HG03159 (cell line): ENCODE measurements around the gene EDDM13.
"Not testable (repeated sequence)": the region's sequence is repeated elsewhere in the genome, so short reads cannot be mapped to it uniquely, and the experiment has no call there.

Experiments used
- ATAC-seq: cut with Tn5 transposase; IDR thresholded peaks from one replicate; pipeline ENCODE4 v1.9.1; 2021; ENCODE audit warnings: mild to moderate bottlenecking, moderate library complexity; ENCODE audit not compliant: unreplicated experiment

Gene EDDM13, protein sequence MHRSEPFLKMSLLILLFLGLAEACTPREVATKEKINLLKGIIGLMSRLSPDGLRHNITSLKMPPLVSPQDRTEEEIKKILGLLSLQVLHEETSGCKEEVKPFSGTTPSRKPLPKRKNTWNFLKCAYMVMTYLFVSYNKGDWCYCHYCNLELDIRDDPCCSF

DNA sequence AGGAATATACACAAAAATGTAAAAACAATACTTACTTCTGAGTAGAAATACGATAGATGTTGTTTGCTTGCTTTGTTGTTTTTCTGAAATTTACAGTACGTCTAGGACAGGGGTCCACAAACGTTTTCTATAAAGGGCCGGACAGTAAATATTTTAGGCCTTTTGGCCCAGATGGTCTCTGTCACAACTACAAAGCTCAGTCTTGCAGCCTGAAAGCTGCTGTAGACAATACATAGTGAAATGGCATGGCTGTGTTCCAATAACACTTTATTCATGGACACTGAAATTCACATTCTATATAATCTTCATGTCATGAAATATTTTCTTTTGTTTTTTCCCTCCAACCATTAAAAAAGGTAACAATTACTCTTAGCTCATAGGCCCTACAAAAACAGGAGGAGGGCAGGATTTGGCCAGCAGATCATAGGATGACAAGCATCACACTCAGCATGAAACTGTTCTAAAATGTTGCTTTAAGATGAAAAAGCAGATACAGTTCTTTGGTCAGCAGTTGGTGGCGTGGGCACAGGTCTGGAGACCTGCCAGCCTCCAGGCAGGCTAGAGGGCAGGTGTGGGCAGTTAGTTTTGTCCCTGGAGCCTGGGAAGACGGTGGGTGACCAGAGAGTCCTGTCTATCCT, at the start of gene EDDM13:
TSS of gene EDDM13 (plus strand) at position 588 of the 638 bp plus-strand sequence. CDS start 87 bp downstream, outside the sequence.
- ATAC-seq = no peak

DNA sequence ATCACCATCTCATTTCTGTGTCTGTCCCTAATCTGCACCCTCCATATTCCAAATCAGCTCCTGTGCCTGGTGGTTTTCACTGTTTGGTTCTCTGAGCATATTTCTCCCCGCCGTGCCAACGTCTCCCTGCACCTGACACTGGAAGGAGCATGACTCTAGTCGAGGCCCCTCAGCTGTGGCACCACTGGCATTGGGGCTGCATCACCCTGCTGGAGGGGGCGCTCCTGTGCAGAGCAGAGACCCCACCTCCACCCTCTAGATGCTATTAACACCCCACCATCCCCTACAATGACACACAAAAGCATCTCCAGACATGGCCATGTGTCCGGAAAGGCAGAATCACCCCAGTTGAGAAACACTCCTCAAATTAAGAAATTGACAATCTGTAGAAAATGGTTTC, 49.6 kb upstream of the EDDM13 start:
- ATAC-seq = no peak

DNA sequence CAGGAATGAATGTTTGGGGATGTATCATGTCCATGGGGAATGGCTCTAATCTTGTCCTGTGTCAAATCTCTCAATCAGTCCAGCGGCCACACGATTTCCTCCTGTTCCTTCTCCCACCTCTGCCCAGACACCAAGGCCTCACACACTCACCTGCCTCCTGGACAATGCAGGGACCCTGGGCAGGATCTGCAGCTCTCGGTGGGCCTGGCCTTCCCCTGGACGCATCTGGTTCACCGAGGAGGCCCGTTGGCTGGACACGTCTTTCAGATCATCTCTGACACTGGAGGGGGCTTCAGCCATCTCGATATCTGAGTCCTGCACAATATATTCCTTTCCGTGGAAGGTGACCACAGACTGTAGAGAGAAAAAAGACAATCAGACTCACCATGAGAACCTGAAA, 49.1 kb upstream of the EDDM13 start:
- ATAC-seq = no peak

DNA sequence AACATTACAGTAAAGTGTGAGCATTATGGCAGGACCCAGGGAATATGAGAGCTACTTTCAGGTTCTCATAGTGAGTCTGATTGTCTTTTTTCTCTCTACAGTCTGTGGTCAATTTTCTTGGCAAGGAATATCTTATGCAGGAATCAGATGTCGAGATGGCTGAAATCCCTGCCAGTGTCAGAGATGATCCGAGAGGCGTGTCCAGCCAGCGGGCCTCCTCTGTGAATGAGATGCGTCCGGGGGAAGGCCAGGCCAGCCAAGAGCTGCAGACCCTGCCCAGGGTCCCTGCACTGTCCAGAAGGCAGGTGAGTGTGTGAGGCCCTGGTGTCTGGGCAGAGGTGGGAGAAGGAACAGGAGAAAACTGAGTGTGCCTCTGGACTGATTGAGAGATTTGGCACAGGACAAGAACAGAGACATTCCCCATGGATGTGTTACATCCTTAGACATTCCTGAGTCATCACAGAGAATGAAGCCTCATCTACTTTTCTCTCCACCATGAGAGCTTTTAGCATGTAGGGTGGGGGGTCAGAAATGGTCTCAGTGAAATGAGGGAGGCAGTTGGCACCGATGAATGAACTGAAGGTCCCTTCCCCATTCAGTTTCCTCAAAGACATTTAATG, 27.3 kb upstream of the EDDM13 start:
- ATAC-seq = no peak

DNA sequence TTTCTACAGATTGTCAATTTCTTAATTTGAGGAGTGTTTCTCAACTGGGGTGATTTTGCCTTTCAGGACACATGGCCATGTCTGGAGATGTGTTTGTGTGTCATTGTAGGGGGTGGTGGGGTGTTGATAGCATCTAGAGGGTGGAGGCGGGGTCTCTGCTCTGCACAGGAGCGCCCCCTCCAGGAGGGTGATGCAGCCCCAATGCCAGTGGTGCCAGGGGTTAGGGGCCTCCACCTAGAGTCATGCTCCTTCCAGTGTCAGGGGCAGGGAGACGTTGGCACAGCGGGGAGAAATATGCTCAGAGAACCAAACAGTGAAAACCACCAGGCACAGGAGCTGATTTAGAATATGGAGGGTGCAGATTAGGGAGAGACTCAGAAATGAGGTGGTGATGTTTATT, 26.8 kb upstream of the EDDM13 start:
- ATAC-seq = not testable (repeated sequence)

DNA sequence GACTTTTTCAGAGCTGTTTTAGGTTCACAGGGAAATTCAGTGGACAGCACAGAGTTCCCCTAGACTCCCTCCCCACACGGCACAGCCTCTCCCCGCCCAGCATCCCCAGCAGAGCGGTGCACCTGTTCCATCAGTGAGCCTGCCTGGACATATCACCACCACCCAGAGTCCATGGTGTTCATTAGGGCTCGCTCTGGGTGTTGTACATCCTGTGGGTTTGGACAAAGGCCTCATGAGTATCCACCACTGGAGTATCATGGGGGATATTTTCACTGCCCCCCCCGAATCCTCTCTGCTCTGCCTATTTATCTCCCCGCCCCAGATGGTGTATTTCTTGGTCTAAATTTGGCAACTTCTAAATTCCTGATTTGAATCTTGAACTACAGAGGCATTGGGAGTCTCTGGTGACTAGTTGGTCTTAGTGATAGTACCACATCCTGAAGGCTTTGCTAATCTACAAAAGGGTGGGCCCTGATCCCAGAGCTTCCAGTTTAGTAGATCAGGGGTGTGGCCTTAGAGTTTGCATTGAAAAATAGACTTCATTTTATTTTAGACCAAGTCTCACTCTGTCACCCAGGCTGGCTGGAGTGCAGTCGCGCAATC, 23.7 kb upstream of the EDDM13 start:
- ATAC-seq = not testable (repeated sequence)

DNA sequence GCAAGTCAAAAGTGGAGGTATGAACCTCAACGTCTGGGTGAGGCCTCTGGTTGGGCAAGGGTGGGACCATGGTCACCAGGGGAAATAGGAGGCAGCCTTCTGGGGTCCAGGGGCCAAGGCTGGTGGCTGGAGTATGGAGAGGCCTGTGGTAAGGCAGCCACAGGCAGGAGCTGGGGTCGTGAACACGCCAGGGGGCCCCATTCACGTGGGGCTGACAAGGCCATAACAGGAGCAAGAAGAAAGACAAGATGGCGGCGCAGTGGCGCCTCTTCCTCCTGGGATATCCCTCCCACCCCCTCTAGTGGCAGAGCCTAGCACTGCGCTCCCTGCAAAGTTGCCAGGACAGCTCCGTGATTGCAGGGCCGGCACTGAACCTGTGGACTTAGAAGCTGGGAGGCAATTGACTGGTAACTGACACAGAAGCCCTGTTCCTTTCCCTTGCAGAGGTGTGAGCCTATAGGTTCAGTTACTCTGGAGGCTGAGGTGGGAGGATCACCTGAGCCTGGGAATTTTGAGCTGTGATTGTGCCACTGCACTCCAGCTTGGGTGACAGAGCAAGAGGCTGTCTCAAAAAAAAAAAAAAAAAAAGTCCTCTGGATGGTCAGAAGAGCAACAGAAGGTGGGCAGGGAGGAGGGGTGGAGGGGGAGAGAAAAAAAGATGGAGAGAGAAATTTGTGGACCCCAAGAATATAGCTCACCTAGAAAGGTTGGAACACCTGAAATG, 19.7 kb upstream of the EDDM13 start:
- ATAC-seq = no peak

DNA sequence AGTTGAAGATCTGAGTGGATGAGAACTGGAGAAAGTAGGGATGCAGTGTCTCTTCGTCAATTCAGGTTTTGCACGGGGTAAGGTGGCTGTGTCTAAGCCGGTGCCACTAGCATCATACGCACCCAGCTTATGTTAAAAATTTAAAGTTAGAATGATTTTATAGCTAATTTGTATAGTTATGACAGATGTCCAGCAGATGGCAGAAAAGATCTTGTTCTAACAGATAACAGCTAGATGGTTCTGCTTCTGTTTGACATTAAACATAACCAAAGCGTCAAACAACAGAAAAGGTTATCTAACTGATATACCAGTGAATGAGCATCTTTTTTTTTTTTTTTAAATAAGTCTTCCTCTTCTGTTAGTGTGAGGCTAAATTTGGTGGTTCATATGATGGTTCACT, 18.8 kb upstream of the EDDM13 start:
- no peak for ATAC-seq

DNA sequence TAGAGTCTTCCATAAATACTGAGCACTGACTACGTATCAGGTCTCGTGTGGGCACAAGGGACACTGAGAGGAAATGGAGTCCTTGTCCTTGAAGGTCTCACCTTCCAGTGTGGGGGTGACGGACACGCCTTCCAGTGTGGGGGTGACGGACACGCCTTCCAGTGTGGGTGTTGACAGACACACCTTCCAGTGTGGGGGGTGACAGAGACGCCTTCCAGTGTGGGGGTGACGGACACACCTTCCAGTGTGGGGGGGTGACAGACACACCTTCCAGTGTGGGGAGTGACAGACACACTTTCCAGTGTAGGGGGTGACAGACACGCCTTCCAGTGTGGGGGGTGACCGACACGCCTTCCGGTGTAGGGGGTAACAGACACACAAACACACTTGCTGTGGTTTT, 14.3 kb upstream of the EDDM13 start:
- ATAC-seq = no peak

DNA sequence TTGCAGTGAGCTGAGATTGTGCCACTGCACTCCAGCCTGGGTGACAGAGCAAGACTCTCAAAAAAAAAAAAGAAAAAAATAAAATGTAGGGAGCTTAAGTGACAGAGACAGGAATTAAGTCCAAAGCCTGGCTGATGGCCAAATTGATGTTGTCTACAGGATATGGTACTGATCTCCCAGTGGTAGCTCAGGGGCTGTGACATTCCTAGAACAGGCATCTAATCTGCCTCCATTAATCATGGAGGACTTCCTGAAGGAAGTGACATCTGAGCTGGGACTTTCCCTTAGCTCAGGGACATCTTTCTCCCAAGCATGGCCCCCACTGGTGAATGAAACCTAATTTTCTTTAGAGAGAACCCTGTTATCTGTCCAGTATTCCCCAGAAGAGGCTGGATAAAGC, 11.4 kb upstream of the EDDM13 start:
- no peak for ATAC-seq

DNA sequence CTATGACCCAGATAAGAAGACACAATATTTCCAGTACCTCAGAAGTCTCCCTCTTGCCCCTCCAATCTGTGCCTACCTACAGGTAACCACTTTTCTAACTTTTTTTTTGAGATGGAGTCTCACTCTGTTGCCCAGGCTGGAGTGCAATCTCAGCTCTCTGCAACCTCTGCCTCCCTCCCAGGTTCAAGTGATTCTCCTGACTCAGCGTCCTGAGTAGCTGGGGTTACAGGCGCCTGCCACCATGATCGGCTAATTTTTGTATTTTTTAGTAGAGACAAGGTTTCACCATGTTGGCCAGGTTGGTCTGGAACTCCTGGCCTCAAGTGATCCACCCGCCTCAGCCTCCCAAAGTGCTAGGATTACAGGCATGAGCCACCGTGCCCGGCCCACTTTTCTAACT, 10.6 kb upstream of the EDDM13 start:
- ATAC-seq = not testable (repeated sequence)

DNA sequence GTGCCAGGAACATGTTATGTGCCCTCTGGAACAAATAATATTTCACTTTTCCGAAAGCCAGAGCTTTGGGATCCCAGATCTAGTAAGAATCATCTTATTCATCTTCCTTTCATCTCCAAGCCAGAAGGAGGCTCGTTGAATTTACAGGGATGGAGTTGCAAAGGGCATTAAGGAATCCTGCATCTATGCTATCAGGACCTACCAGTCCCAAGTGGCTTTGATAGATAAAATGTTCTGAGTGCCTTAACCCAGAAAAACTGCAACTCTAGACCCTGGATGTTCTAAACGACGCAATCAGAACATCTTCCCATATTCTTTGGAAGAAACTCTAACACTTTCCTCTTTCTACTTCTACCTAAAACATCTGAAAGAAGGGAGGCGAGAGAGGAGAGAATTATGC, 9.2 kb upstream of the EDDM13 start:
- ATAC-seq = no peak

DNA sequence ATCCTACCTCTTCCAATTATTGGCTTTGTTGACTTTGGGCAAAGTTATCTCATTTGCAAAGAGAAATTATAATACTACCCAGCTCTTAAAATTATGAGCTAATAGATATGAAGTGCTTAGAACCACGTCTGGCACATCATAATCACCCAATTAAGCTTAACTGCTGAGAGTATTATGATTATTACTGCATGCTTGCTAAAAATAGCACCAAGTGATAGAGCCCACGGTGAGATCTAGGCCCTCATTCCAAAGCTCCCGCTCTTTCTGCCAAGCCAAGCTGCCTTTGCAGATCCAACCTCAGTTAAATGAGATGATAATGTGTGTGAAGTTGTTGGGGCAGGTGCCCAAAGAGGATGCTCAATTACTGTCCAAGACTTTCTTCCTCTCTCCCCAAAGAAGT, 6.5 kb upstream of the EDDM13 start:
- ATAC-seq = no peak

DNA sequence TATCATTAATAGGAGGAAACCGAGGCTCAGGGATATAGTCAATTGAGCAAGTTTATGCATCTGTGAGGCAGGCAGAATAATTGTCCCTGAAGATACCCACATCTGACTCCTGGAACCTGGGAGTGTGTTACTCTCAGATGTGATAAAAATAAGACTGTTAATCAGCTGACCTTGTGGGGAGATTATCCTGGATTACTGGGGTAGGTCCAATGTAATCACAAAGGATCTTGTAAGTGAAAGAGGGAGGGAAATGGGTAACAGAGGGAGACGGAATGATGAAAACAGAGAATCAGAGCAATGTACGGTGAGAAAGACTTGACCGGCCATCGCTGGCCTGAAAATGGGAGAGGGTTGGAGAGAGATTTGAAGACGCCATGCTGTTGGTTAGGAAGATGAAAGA, 3.2 kb upstream of the EDDM13 start:
- no peak for ATAC-seq

DNA sequence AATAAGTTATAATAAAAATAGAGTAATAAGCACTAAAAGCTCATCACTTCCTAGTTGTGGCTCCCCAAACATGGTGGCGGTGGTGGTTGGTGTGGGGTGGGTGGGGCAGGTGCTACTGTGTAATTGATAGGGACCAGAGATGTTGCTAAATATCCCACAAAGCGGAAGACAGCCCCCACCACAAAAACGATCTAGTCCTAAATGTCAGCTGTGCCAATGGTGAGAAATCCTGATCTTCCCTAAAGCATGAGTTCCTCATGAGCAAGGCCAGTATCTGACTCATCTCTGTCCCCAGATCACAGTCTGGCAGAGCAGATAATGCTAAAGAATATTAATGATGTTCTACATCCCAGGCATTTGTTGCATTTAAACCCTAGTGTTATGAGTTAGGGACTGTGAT, 1.9 kb upstream of the EDDM13 start:
- ATAC-seq = no peak

DNA sequence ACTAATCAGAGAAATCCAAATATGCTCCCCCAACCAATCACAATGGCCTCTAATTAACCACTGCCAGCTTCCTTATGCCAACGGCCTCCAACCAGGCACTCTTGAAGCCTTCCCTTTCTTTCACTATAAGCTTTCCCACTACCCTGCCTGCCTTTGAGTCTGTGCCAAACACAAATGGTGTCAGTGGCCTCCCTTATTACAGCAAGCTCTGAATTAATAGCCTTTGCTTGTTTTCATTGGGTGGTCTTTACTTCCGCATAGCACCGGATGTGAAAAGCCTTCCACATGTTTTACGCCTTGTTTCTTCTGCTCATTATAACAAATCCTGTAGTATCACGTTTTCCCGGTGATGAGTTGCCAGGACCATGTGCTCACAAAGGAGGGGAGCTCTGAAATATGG, 1.4 kb upstream of the EDDM13 start:
- ATAC-seq = no peak

DNA sequence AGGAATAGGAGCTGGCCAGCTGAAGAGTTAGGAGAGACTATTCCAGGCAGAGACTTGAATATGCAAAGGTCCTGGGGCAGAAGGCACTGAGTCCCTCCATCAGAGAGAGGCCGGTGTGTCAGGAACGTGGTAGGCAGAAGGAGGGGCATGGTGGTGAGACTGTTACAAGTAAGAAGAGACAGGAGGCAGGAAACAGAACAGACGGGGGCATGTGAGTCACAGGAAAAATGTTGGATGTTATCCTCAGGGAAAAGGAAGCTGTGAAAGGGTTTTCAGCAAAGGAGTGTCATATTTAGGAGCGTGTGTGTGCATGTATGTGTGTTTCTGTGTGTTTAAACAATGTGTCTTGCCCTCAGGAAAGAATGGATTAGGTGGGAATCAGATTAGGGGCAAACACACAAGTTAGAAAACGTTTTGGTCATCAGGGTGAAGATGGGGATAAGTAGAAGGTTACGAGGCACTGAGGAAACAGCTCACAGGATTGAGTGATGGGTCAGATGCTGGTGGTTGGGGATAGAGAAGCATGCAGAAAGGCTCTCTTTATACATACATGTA, 1.1 kb downstream of the EDDM13 start:
- no peak for ATAC-seq

DNA sequence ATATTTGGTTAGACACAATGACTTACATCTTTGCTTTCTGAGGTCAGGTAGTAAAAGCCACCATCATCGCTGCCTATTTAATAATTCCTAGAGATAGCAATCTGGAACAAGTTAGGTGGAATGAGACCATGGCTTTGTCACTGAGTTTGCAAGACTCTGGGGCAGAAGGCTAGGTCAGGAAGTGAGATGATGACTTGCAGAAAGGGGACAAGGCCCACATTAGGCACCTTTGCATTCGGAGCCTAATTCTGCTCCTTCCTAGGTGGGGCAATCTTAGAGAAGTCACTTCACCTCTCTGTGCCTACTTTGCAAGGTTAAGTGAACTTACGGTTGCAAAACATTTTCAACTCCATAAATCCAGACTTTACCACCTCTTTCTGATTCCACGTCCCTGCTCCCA, 10.3 kb downstream of the EDDM13 start:
- ATAC-seq = no peak

DNA sequence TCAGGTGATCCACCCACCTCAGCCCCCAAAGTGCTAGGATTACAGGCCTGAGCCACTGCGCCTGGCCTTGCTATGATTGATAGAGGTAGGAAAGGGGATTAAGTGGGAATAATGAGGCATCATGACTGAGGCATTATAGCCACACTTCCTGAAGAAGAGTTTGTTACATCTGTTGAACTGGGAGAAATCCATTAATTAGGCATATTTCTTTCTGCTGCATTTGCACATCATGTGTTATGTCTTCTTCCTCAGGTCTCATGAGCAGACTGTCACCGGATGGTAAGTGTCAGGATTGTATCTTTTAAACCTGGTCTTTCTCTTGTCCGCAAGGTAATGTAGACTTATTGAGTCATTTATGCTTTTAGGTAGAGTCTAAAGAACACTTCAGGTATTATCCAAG, 12.2 kb downstream of the EDDM13 start:
- no peak for ATAC-seq

DNA sequence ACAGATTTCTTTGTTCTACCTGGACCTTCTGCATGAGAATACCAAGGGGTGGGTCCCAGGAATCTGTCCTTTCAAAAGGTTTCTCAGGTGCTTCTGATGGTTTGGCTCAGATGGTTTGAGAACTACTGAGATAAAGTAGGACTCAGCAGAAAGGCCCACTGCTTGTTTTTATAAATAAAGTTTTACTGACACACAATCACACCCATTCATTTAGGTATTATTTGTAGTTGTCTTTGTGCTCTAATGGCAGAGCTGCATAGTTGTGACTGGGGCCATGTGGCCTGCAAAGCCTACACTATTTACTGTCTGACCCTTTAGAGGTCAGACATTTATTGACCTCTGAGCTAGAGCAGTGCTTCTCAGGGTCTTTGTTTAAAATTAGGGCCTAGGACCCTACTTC, 17.6 kb downstream of the EDDM13 start:
- no peak for ATAC-seq

DNA sequence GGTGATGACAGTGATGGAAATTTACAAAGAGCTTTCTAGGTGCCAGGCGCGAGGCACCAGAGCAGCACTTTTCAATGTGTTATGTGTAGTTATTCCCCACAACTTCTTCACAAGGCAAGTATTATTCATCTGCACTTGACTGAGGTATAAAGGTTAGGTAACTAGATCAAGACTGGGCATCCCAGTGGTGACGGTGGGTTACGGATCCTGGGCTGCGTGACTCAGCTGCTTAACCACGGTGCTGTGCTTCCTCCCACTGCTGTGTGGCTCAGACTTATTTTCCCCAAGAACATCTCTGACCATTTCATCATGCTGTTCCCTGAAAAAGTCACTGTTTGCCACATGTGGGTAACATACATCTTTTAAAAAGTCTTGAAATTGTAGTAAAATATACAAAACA, 19.3 kb downstream of the EDDM13 start:
- no peak for ATAC-seq
